MM.1S (cell line): ENCODE results near the gene NAGLU.
"Not testable (repeated sequence)": the region's sequence is repeated elsewhere in the genome, so short reads cannot be mapped to it uniquely, and the experiment has no call there.

ENCODE experiments used
- DNase-seq: peaks from one replicate; pipeline ENCODE4 v3.0.0-alpha.2; 2015
- H2AFZ ChIP-seq: fragments of 300-600 bp; sonication (generic); 2 replicates; pipeline ENCODE4 v1.6.0; 2016; ENCODE audit warnings: antibody characterized with exemption, low read length
- H3F3A ChIP-seq: fragments of 300-600 bp; sonication (generic); 2 replicates; pipeline ENCODE4 v1.6.1; 2016; ENCODE audit warnings: mild to moderate bottlenecking, antibody characterized with exemption, low read length, moderate library complexity, mixed read lengths; ENCODE audit not compliant: insufficient read depth
- H3K27ac ChIP-seq: fragments of 300-600 bp; sonication (generic); 2 replicates; pipeline ENCODE4 v1.5.1; 2016; ENCODE audit warnings: mild to moderate bottlenecking, low read length
- H3K27me3 ChIP-seq: fragments of 300-600 bp; sonication (generic); replicated peaks from 2 replicates; pipeline ENCODE4 v1.6.0; 2016; ENCODE audit warnings: low read length; ENCODE audit not compliant: insufficient read depth
- H3K36me3 ChIP-seq: fragments of 300-600 bp; sonication (generic); replicated peaks from 2 replicates; pipeline ENCODE4 v1.6.1; 2016; ENCODE audit warnings: mild to moderate bottlenecking, low read length, mixed read lengths; ENCODE audit not compliant: insufficient read depth
- H3K4me1 ChIP-seq: fragments of 300-600 bp; sonication (generic); 2 replicates; pipeline ENCODE4 v1.6.1; 2016; ENCODE audit warnings: low read length, mixed read lengths
- H3K4me2 ChIP-seq: fragments of 300-600 bp; sonication (generic); 2 replicates; pipeline ENCODE4 v1.6.0; 2016; ENCODE audit warnings: low read depth, low read length
- H3K4me3 ChIP-seq: fragments of 300-600 bp; sonication (generic); 2 replicates; pipeline ENCODE4 v1.5.1; 2016; ENCODE audit warnings: low read length, mixed read lengths
- H3K79me2 ChIP-seq: fragments of 300-600 bp; sonication (generic); 2 replicates; pipeline ENCODE4 v1.6.1; 2016; ENCODE audit warnings: mixed run types, low read length, mixed read lengths
- H3K9ac ChIP-seq: fragments of 300-600 bp; sonication (generic); 2 replicates; pipeline ENCODE4 v1.6.1; 2016; ENCODE audit warnings: low read length, mixed read lengths
- H3K9me2 ChIP-seq: fragments of 300-600 bp; sonication (generic); replicated peaks from 2 replicates; pipeline ENCODE4 v1.6.1; 2016; ENCODE audit warnings: mild to moderate bottlenecking, low read length, mixed read lengths; ENCODE audit not compliant: insufficient read depth
- H3K9me3 ChIP-seq: fragments of 300-600 bp; sonication (generic); replicated peaks from 2 replicates; pipeline ENCODE4 v1.6.1; 2016; ENCODE audit warnings: mild to moderate bottlenecking, low read length, mixed read lengths; ENCODE audit not compliant: insufficient read depth
- H4K20me1 ChIP-seq: fragments of 300-600 bp; sonication (generic); 2 replicates; pipeline ENCODE4 v1.6.1; 2016; ENCODE audit warnings: mild to moderate bottlenecking, low read length, moderate library complexity, mixed read lengths; ENCODE audit not compliant: insufficient read depth
- EZH2 ChIP-seq: fragments of 300-600 bp; sonication (generic); optimal IDR thresholded peaks from 2 replicates; pipeline ENCODE3; 2017; ENCODE audit warnings: low read depth, mild to moderate bottlenecking, antibody characterized with exemption, low read length, mixed read lengths
- EZH2phosphoT487 ChIP-seq: fragments of 300-600 bp; sonication (generic); IDR thresholded peaks from 2 replicates; pipeline ENCODE4 v1.6.1; 2018; ENCODE audit warnings: antibody characterized with exemption, low read length
- TF ChIP-seq, protein P1 (sequence below): fragments of 300-600 bp; sonication (generic); IDR thresholded peaks from 2 replicates; pipeline ENCODE4 v1.5.1; 2016; ENCODE audit warnings: antibody characterized with exemption, low read length, mixed read lengths

The NAGLU gene

DNA sequence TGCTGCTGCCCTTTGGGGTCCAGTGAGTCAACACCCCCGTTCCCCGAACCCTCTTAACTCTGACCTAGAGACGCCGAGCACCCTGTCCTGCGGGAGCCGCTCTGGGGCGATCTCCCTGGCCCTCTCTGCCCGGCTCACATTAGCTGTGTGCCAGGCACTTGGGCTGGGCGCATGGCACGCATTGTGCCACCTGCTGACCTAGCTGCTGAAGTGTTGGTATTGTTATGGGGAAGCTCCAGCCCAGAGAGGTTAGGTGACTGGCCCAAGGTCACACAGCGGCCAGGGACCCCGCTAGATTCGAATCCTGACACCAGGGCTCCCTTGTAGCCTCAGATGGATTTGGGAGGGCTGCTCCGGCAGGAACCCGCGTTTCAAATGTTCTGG is 17.8 kb downstream of the NAGLU start:
- DNase-seq: no peak
- Histone ChIP-seq H4K20me1 (no peaks in the 10 kb centered on the region), H3K9me3 (no peaks in the 10 kb centered on the region), H3K4me3 (peak overlapping the region; percentile 86), H3K4me1 (0 out of 2 replicates have a peak, but pooled peaks cover 3% of the 10 kb centered on the region), H3K27me3 (no peaks in the 10 kb centered on the region), H3K36me3 (no peaks in the 10 kb centered on the region), H3K9ac (peak overlapping the region; percentile 66; the same call in 1 of the 2 replicates), H3F3A (no peaks in the 10 kb centered on the region), H3K79me2 (peaks cover 10% of the 10 kb centered on the region), H3K4me2 (peak overlapping the region; percentile 83), H2AFZ (peak overlapping the region; percentile 76; the same call in 1 of the 2 replicates), H3K9me2 (no peaks in the 10 kb centered on the region), H3K27ac (no peak overlapping the region)
- TF ChIP-seq EZH2 (no peak), EZH2phosphoT487 (no peak)
- TF ChIP-seq, protein P1, sequence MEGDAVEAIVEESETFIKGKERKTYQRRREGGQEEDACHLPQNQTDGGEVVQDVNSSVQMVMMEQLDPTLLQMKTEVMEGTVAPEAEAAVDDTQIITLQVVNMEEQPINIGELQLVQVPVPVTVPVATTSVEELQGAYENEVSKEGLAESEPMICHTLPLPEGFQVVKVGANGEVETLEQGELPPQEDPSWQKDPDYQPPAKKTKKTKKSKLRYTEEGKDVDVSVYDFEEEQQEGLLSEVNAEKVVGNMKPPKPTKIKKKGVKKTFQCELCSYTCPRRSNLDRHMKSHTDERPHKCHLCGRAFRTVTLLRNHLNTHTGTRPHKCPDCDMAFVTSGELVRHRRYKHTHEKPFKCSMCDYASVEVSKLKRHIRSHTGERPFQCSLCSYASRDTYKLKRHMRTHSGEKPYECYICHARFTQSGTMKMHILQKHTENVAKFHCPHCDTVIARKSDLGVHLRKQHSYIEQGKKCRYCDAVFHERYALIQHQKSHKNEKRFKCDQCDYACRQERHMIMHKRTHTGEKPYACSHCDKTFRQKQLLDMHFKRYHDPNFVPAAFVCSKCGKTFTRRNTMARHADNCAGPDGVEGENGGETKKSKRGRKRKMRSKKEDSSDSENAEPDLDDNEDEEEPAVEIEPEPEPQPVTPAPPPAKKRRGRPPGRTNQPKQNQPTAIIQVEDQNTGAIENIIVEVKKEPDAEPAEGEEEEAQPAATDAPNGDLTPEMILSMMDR: no peak

DNA sequence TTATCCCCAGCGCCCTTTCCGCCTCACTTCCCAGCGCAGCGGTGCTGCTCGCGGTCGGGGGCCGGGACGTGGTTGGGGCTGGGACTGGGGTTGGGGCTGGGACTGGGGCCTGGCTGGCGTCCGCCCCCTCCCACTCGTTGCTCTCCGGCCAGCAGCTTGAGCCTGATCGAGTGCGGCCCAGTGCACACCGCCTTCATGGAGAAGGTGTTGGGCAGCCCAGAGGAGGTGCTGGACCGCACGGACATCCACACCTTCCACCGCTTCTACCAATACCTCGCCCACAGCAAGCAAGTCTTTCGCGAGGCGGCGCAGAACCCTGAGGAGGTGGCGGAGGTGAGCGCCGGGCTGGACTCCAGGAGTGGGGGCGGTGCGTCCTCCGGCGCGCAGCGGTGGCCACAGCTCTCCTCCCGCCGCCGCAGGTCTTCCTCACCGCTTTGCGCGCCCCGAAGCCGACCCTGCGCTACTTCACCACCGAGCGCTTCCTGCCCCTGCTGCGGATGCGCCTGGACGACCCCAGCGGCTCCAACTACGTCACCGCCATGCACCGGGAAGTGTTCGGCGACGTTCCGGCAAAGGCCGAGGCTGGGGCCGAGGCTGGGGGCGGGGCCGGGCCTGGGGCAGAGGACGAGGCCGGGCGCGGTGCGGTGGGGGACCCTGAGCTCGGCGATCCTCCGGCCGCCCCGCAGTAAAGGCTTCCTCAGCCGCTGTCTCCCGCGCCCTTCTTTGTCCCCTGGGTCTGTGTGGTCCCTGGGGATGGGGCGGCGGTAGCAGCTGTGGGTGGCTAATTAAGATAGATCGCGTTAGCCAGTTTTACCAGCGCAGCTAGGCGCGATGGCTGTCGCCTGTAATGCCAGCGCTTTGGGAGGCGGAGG is 18.4 kb downstream of the NAGLU start:
- no peaks in the 10 kb centered on the region for H4K20me1 ChIP-seq
- peak overlapping the region; percentile 66 for H3K9ac ChIP-seq
- no peaks in the 10 kb centered on the region for H3K27me3 ChIP-seq
- H3K27ac ChIP-seq: peak overlapping the region; percentile 6; the same call in 1 of the 2 replicates
- H3K9me3 ChIP-seq: no peaks in the 10 kb centered on the region
- peak overlapping the region; percentile 86 for H3K4me3 ChIP-seq
- H3K36me3 ChIP-seq: no peaks in the 10 kb centered on the region
- no peaks in the 10 kb centered on the region for H3K4me1 ChIP-seq
- H3K4me2 ChIP-seq: peak overlapping the region; percentile 83
- H3F3A ChIP-seq: no peaks in the 10 kb centered on the region
- no peaks in the 10 kb centered on the region for H3K9me2 ChIP-seq
- peak; percentile 79 for DNase-seq
- peak overlapping the region; percentile 76 for H2AFZ ChIP-seq
- TF ChIP-seq, protein P1: no peak
- TF ChIP-seq EZH2phosphoT487: no peak
- no peak for TF ChIP-seq EZH2
- peaks cover 10% of the 10 kb centered on the region for H3K79me2 ChIP-seq

DNA sequence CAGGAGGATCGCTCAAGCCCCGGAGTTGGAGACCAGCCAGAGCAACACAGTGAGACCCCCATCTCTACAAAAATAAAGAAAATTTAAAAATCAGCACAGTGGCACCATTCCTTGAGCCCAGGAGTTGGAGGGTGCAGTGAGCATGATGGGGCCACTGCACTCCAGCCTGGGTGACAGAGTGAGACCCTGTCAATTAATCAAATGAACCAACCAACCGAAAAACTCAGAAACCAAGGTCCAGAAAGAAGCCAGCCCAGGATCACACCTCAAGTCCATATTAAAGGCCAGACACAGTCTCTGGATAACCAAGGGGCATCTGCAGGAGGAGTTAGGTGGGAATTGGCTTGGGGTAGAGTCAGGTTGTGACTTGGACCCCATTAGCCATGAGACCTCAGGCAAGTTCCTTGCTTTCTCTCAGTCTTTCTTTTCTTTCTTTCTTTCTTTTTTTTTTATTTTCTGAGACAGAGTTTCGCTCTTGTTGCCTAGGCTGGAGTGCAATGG is 19.1 kb downstream of the NAGLU start:
- no peaks in the 10 kb centered on the region for H3K27me3 ChIP-seq
- H3K36me3 ChIP-seq: no peaks in the 10 kb centered on the region
- H3K4me1 ChIP-seq: no peaks in the 10 kb centered on the region
- DNase-seq: no peak
- H3K27ac ChIP-seq: peak overlapping the region; percentile 6; the same call in 1 of the 2 replicates
- H4K20me1 ChIP-seq: no peaks in the 10 kb centered on the region
- peak overlapping the region; percentile 66 for H3K9ac ChIP-seq
- H3K79me2 ChIP-seq: peaks cover 10% of the 10 kb centered on the region
- H3K4me3 ChIP-seq: peak overlapping the region; percentile 86
- H3K9me3 ChIP-seq: no peaks in the 10 kb centered on the region
- peak overlapping the region; percentile 83; the same call in 1 of the 2 replicates for H3K4me2 ChIP-seq
- H3K9me2 ChIP-seq: no peaks in the 10 kb centered on the region
- H2AFZ ChIP-seq: peak overlapping the region; percentile 76
- TF ChIP-seq, protein P1: no peak
- no peak for TF ChIP-seq EZH2phosphoT487
- no peak for TF ChIP-seq EZH2
- peaks cover under 1% of the 10 kb centered on the region; the same call in 1 of the 2 replicates for H3F3A ChIP-seq

DNA sequence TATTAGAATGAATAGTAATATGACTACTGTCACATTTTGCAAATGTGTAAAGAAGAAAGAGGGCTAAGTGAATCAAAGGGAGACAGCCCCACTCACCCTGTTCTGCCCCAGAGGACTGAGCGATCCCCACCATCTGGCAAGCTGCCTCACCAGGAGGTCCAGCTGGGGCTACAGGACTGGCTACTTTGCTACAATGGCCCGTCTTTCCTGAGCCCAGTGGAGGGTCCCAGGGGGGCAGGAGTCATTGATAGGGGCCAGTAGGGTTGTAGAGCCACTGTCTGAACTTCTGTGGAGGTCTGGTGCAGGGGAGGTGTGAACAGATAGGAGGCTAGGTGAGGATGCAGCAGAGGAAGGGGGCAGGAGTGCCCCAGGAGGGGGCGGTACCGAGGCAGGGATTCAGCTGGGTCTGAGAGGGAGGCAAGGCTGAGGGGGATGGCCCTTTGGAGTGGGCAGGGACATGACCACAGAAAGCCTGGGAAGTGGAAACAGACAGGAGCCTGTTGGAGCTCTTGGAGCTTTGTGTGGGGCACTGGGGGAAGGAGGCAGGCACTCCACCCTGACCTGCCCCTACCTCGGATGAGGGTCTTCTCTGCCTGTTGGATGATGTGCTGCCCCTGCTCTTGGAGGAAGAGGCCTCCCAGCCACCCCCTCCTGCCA is 20.0 kb downstream of the NAGLU start:
- not testable (repeated sequence) for H3K9me2 ChIP-seq, H3K9me3 ChIP-seq, H3K9ac ChIP-seq, H4K20me1 ChIP-seq, H3K4me1 ChIP-seq, H3F3A ChIP-seq, DNase-seq, H3K36me3 ChIP-seq, H2AFZ ChIP-seq, H3K4me2 ChIP-seq, H3K79me2 ChIP-seq, H3K4me3 ChIP-seq, H3K27me3 ChIP-seq, H3K27ac ChIP-seq
